Breast epithelium (tissue), 3 donors: Measurements from ENCODE around the gene ZNF366.

Experiments
- POLR2AphosphoS5 ChIP-seq, 3 donors: sonication (generic); formaldehyde crosslinking; IDR thresholded peaks; one replicate each; pipeline ENCODE4 v1.6.1; 2017; ENCODE audit warnings: antibody characterized with exemption in 3 of 3
- TF ChIP-seq, protein P1 (sequence below), 3 donors: fragments of 450-650 bp; IDR thresholded peaks; one replicate each; pipeline ENCODE4 v1.5.1; 2016 to 2017; ENCODE audit warnings: antibody characterized with exemption in 3 of 3, mild to moderate bottlenecking in 3 of 3, moderate library complexity in 3 of 3

DNA sequence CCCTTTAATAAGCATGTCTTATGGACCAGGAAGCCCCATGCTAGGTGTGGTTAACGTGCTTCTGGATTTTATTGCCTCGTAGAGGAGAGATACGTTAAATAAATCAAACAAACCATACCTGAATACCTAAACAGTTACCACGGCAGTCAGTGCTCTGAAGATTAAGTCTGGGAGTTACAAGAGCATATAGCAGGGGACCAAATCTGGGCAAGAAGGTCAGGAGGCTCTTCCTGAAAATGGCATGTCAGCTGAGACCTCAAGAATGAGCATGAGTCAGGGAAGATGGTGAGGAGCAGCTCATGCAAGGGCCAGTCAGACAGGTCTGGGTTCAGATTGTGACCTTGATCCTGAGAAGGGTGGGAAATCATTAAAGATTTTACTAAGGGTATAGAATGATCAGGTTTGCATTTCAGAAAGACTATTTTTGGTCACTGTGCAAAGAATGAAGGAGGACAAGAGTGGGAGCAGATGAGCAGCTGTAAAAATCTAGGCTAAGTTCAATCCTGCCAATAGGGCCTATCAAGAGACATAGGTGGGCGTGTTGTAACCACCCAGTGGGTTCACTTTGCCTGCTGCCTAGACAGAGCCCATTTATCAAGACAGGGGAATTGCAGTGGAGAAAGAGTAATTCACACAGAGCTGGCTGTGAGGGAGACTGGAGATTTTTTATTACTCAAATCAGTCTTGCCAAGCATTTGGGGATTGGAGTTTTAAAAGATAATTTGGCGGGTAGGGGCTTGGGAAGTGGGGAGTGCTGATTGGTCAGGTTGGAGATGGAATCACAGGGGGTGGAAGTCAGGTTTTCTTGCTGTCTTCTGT is 4.8 kb upstream of the ZNF366 start:
- no peak for TF ChIP-seq POLR2AphosphoS5 (IDR thresholded peaks at IDR 0.05)
- TF ChIP-seq, protein P1, sequence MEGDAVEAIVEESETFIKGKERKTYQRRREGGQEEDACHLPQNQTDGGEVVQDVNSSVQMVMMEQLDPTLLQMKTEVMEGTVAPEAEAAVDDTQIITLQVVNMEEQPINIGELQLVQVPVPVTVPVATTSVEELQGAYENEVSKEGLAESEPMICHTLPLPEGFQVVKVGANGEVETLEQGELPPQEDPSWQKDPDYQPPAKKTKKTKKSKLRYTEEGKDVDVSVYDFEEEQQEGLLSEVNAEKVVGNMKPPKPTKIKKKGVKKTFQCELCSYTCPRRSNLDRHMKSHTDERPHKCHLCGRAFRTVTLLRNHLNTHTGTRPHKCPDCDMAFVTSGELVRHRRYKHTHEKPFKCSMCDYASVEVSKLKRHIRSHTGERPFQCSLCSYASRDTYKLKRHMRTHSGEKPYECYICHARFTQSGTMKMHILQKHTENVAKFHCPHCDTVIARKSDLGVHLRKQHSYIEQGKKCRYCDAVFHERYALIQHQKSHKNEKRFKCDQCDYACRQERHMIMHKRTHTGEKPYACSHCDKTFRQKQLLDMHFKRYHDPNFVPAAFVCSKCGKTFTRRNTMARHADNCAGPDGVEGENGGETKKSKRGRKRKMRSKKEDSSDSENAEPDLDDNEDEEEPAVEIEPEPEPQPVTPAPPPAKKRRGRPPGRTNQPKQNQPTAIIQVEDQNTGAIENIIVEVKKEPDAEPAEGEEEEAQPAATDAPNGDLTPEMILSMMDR (IDR thresholded peaks at IDR 0.05) = no peak
